ENCODE data around the gene TJP3. TPM values are rescaled to one million over a fixed set of nuclear protein-coding genes. Genes with fewer than 3 reads are reported as not detected.
A peak's percentile ranks its signal among the peaks of the same experiment; 100 is the strongest.

The TJP3 gene
- total and polyA plus RNA-seq, 4 donors = 18.4 to 57.8 (median 49.6) TPM

DNA sequence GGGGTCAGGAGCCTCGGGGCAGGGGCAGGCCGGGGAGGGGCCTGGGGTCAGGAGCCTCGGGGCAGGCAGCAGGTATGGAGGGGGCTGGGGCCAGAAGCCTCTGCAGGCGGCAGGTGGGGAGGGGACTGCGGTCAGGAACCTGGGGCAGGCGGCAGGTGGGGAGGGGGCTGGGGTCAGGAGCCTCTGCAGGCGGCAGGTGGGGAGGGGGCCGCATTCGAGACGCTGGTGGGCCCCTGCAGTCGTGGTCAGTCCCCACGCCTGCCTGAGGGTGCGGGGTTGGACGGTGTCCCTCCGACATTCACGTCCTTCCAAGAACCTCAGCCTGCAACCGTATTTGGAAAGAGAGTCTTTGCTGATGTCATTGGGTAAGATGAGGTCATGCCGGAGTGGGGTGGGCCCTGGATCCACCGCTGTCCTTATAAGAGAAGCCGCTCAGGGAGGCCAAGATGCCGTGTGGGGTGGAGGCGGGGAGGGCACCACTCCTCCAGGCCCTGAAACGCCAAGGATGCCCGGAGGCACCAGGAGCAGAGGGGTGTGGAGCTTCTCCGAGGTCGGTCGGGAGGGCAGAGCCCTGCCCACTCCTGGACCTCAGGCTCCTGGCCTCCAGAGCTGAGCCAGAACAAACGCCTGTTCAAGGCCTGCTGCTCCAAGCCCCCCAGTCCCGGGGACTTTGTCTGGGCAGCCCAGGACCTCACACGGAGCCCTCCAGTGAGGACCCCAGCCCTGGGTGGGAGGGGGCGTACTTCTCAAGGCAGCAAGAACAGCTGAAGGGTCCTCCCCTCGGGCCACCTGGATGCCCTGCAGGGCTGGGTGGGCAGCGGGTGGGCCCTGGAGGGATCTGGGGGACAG is 38.0 kb upstream of the TJP3 start:
- Histone ChIP-seq H3K4me3 (no peak overlapping the region), H3K4me1 (ENCODE audit: control insufficient read depth in 5 of 5, insufficient read depth in 5 of 5, low read length in 5 of 5) (peaks cover 0 to 28% (median 14%) of the 10 kb centered on the region in 5 donors), H3K27ac (ENCODE audit: low read depth in 1 of 2, low read length in 1 of 2) (peak overlapping the region; percentile 82 to 90), H3K9me3 (ENCODE audit: control insufficient read depth in 4 of 4, insufficient read depth in 3 of 4, low read length in 3 of 4) (no peaks in the 10 kb centered on the region), H3K27me3 (ENCODE audit: control insufficient read depth in 3 of 3, insufficient read depth in 3 of 3, low read length in 2 of 3) (no peaks in the 10 kb centered on the region), H3K9ac (ENCODE audit: insufficient read depth in 1 of 2, low read length in 2 of 2) (no peak overlapping the region), H3K36me3 (ENCODE audit: control insufficient read depth in 4 of 4, insufficient read depth in 4 of 4, low read length in 4 of 4) (peaks cover 0 to 7% (median 2%) of the 10 kb centered on the region in 4 donors)
- 59 to 65% methylated on average over 32 to 33 of the region's 33 CpGs for WGBS, 2 donors
- no peak for ATAC-seq (ENCODE audit: insufficient read depth, low FRiP score)
- no peak for TF ChIP-seq CTCF (IDR thresholded peaks at IDR 0.05; ENCODE audit: control extremely low read depth, extremely low read depth)
- DNase-seq = peak; percentile 33 to 45 (median 38)

GRCh38 chr19:3670796-3671679 is 37.1 kb upstream of the TJP3 start:
- Histone ChIP-seq H3K9me3 (ENCODE audit: control insufficient read depth in 4 of 4, insufficient read depth in 3 of 4, low read length in 3 of 4) (no peaks in the 10 kb centered on the region), H3K27ac (ENCODE audit: low read depth in 1 of 2, low read length in 1 of 2) (peak overlapping the region; percentile 82 to 90), H3K27me3 (ENCODE audit: control insufficient read depth in 3 of 3, insufficient read depth in 3 of 3, low read length in 2 of 3) (no peaks in the 10 kb centered on the region), H3K36me3 (ENCODE audit: control insufficient read depth in 4 of 4, insufficient read depth in 4 of 4, low read length in 4 of 4) (peaks cover 0 to 5% (median 2%) of the 10 kb centered on the region in 4 donors), H3K4me1 (ENCODE audit: control insufficient read depth in 5 of 5, insufficient read depth in 5 of 5, low read length in 5 of 5) (peaks cover 0 to 28% (median 14%) of the 10 kb centered on the region in 5 donors), H3K4me3 (no peak overlapping the region), H3K9ac (ENCODE audit: insufficient read depth in 1 of 2, low read length in 2 of 2) (no peak overlapping the region)
- 18 to 34% methylated on average over 45 of the region's 45 CpGs for WGBS, 2 donors
- DNase-seq (peak; percentile 60 to 78 (median 65)), ATAC-seq (ENCODE audit: insufficient read depth, low FRiP score) (peak; percentile 49)
- no peak for TF ChIP-seq CTCF (IDR thresholded peaks at IDR 0.05; ENCODE audit: control extremely low read depth, extremely low read depth)

DNA sequence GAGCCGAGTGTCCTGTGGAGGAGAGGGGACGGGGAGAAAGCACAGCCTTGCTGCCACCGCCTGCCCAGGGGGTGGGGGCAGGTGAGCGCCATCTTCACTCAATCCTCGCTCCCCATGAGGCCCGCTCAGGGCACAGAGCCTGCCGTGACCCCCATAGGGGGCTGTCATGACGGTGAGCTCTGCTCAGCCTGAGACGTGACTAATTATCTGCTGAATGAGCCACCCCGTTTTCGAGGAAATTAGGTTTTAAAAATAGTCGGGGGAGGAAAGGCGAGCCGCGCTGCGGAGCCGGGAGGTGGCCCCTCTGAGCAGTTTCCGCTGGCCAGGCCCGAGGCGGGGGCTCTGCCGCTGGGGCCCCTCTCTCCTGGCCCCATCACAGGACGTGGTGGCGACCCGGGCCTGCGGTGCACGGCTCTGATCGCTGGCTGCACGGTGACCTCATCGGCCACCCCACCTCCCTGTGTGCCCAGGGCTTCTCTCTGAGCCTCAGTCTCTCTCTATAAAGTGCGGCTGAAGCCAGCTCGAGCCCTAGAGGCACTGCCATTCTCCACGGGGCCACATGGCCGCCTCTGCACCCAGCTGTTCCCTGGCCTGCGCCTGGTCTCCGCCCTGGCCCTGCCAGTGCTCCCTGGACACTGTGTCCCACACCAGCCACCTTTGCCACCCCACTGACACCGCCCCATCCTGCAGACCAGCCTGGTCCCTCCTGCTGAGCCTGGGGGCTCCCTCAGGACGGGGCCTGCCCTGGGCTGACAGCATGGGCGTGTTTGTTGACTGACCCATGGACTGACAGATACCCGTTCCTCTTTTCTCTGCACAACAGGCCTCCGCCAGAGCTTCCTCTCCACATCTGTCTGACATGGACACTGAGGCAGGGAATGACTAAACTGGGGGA is 36.3 kb upstream of the TJP3 start:
- H3K9ac ChIP-seq (ENCODE audit: insufficient read depth in 1 of 2, low read length in 2 of 2) = no peak overlapping the region
- no peaks in the 10 kb centered on the region for H3K27me3 ChIP-seq (ENCODE audit: control insufficient read depth in 3 of 3, insufficient read depth in 3 of 3, low read length in 2 of 3)
- no peak for ATAC-seq (ENCODE audit: insufficient read depth, low FRiP score)
- peaks cover 0 to 28% (median 14%) of the 10 kb centered on the region in 5 donors for H3K4me1 ChIP-seq (ENCODE audit: control insufficient read depth in 5 of 5, insufficient read depth in 5 of 5, low read length in 5 of 5)
- DNase-seq = peak in 2 of 3 donors; percentile 23 to 57
- 24 to 35% methylated on average over 40 of the region's 40 CpGs for WGBS, 2 donors
- H3K9me3 ChIP-seq (ENCODE audit: control insufficient read depth in 4 of 4, insufficient read depth in 3 of 4, low read length in 3 of 4) = no peaks in the 10 kb centered on the region
- no peak for TF ChIP-seq CTCF (IDR thresholded peaks at IDR 0.05; ENCODE audit: control extremely low read depth, extremely low read depth)
- H3K4me3 ChIP-seq = no peak overlapping the region
- peak overlapping the region; percentile 82 to 90 for H3K27ac ChIP-seq (ENCODE audit: low read depth in 1 of 2, low read length in 1 of 2)
- H3K36me3 ChIP-seq (ENCODE audit: control insufficient read depth in 4 of 4, insufficient read depth in 4 of 4, low read length in 4 of 4) = peaks cover 0 to 3% (median under 1%) of the 10 kb centered on the region in 4 donors

All from lung (tissue), 12 donors.